Kidney epithelial cell (primary cell): ENCODE results near the gene EPAS1. TPM values are rescaled to one million over a fixed set of nuclear protein-coding genes. Genes with fewer than 3 reads are reported as not detected.

Experiments
- DNase-seq: peaks from one replicate; pipeline ENCODE4 v3.0.0-alpha.2; 2010; ENCODE audit warnings: low read depth
- H3K27me3 ChIP-seq: 2 replicates; pipeline ENCODE4 v1.6.0; 2011; ENCODE audit warnings: low read length; ENCODE audit not compliant: control insufficient read depth, insufficient read depth
- H3K36me3 ChIP-seq: 2 replicates; pipeline ENCODE4 v1.5.1; 2011; ENCODE audit warnings: low read length; ENCODE audit not compliant: control insufficient read depth, insufficient read depth
- H3K4me3 ChIP-seq: 2 replicates; pipeline ENCODE4 v1.5.1; 2011; ENCODE audit warnings: low read depth, mild to moderate bottlenecking, control low read depth, low read length
- total RNA-seq: library from RNA; depleted of rRNA; stranded (reverse); fragments of >200 nt; gene quantifications from 2 replicates; pipeline ENCODE4 v1.2.3, GENCODE V29; 2015
- TF ChIP-seq, protein P1 (sequence below): IDR thresholded peaks from 2 replicates; pipeline ENCODE4 v1.5.1; 2011; ENCODE audit warnings: mild to moderate bottlenecking, moderate library complexity, low read length, control low read depth, inconsistent platforms; ENCODE audit not compliant: insufficient read depth, poor library complexity, severe bottlenecking

EPAS1 gene
- total RNA-seq, 1 donor from 2014 or later, result 94.3 TPM

DNA sequence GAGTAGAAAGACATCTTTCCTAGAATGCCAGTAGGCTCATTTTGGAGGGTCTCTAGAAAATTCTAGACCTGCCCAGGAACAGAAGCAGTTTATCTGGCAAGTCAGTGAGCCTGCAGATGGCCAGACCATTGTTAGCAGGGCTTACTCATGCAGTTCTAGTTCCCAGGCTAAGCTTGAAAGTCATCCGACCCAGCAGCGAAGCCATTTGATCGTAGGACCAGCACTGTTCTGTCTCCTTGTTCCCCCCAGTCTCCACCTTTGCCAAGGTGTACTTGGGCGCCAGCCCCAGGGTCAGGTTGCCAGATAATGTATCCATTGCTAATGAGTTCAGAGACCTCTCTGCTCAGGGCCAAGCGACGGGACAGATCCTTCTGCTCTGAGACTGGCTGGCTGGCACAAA, 70.1 kb downstream of the EPAS1 start:
- Histone ChIP-seq H3K27me3 (no peaks in the 10 kb centered on the region), H3K36me3 (no peaks in the 10 kb centered on the region), H3K4me3 (no peak overlapping the region)
- TF ChIP-seq, protein P1, sequence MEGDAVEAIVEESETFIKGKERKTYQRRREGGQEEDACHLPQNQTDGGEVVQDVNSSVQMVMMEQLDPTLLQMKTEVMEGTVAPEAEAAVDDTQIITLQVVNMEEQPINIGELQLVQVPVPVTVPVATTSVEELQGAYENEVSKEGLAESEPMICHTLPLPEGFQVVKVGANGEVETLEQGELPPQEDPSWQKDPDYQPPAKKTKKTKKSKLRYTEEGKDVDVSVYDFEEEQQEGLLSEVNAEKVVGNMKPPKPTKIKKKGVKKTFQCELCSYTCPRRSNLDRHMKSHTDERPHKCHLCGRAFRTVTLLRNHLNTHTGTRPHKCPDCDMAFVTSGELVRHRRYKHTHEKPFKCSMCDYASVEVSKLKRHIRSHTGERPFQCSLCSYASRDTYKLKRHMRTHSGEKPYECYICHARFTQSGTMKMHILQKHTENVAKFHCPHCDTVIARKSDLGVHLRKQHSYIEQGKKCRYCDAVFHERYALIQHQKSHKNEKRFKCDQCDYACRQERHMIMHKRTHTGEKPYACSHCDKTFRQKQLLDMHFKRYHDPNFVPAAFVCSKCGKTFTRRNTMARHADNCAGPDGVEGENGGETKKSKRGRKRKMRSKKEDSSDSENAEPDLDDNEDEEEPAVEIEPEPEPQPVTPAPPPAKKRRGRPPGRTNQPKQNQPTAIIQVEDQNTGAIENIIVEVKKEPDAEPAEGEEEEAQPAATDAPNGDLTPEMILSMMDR, result no peak
- peak; percentile 9 for DNase-seq

DNA sequence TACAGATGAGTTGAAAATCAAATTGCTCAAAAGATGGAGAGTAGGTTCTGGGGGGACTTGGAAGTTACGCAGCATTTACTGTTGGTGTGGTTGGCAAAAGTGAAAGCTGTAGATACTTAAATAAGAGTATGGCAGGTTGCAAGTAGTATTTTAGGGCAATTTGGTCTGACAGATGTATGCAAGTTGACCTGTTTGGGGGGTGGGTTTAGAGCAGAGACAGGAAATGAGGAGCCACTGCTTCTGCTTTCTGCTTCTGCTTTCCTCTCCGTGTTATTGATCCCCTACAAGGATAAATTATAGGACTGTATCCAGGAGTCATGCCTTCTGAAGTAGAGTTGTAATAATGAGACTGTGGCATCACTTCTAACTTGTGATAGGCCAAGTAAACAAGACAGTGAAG, 71.2 kb downstream of the EPAS1 start:
- TF ChIP-seq, protein P1, result no peak

DNA sequence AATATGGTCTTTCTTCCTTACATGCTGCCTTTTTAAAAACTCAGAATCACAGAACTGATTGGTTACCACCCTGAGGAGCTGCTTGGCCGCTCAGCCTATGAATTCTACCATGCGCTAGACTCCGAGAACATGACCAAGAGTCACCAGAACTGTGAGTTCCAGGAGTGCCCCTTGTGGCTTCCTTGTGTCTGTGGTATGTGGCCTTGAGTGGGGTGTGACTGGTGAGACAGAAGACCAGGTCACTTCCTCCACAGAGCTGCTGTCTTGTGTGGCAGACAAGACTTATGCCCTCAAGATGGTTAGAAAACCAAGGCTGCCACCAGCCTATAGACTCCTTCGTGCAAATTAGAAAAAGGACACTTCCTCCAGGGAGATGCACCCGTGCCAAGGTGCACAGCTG, 72.6 kb downstream of the EPAS1 start:
- TF ChIP-seq, protein P1, result no peak
- no peak for DNase-seq
- no peaks in the 10 kb centered on the region for H3K36me3 ChIP-seq
- no peak overlapping the region for H3K4me3 ChIP-seq
- H3K27me3 ChIP-seq, result no peaks in the 10 kb centered on the region

More for the DNA sequence above, 71.2 kb downstream of the EPAS1 start:
- no peak for DNase-seq
- Histone ChIP-seq H3K4me3 (no peak overlapping the region), H3K27me3 (no peaks in the 10 kb centered on the region), H3K36me3 (no peaks in the 10 kb centered on the region)

DNA sequence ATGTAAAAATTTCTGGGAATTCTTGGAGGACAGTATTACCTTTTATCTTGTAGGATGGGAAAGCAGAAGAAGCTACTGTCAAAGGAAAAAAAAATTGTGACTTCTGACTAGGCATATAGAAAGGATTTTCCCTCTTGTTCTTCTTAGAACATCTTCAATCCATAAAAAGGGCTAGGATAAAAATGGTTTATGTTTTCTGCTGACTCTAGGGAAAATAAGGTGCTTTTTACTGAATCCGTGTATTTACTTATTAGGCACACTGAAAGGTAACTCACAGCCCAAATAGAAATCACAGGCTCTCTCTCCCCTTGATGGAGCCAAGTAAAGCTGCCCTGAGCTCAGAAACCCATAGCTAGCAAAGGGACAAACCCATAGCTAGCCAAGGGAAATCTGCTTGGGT, 74.6 kb downstream of the EPAS1 start:
- no peak for DNase-seq
- H3K4me3 ChIP-seq, result no peak overlapping the region
- no peaks in the 10 kb centered on the region for H3K36me3 ChIP-seq
- TF ChIP-seq, protein P1, result no peak
- no peaks in the 10 kb centered on the region for H3K27me3 ChIP-seq

DNA sequence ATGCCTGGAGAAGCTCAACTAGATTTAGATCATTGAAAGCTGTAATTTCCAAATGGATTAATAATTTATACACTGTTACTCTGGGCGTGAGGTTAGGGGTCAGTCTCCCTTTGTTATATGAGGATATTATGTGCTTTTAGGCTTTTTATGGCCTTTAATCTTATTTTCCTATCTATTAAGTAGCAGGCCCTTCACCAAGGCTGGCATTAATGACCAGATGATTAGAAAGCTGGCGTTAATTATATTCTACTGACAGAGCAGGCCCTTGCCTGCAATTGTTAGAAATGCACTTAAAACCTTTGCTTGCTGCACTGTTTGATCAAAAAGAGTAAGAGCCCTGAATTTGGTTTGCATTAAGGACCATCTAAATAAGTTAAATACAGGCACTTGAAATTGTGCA, 75.3 kb downstream of the EPAS1 start:
- no peaks in the 10 kb centered on the region for H3K36me3 ChIP-seq
- no peaks in the 10 kb centered on the region for H3K27me3 ChIP-seq
- no peak overlapping the region for H3K4me3 ChIP-seq
- DNase-seq, result no peak
- TF ChIP-seq, protein P1, result no peak

DNA sequence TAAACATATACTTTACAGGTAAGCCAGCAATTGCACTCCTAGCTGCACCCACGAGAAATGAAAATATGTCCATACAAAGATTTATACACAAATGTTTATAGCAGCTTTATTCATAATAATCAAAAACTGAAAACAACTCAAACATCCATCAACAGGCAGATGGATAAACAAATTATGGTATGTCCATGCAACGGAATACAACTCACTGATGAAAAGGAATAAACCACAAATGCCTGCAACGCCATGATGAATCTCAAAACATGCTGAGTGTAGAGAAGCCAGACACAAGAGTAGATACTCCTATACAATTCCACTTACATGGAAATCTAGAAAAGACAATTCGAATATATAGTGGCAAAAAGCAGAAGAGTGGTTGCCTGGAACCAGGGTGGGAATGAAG, 76.0 kb downstream of the EPAS1 start:
- no peak for DNase-seq
- H3K4me3 ChIP-seq, result no peak overlapping the region
- TF ChIP-seq, protein P1, result no peak
- H3K27me3 ChIP-seq, result no peaks in the 10 kb centered on the region
- no peaks in the 10 kb centered on the region for H3K36me3 ChIP-seq
